CD4-positive, CD25-positive, alpha-beta regulatory T cell (primary cell): Measurements from ENCODE around the gene PIAS2. TPM values are rescaled to one million over a fixed set of nuclear protein-coding genes. Genes with fewer than 3 reads are reported as not detected.
"Not testable (repeated sequence)": the region's sequence is repeated elsewhere in the genome, so short reads cannot be mapped to it uniquely, and the experiment has no call there.

Source experiments
- ATAC-seq, 2 donors: fragments of 150-1000 bp; cut with Tn5 transposase; one replicate each; pipeline ENCODE4 v1.10.0; 2021; ENCODE audit warnings: low read depth in 2 of 2, moderate number of reproducible peaks in 2 of 2, moderate library complexity in 1 of 2
- DNase-seq, 3 donors: peaks; one replicate each; pipeline versions ENCODE4 v3.0.0 to v3.0.0-alpha.2; 2012 to 2022; ENCODE audit warnings: mixed read lengths in 1 of 3
- H3K27ac ChIP-seq: one replicate; pipeline ENCODE4 v1.7.0; 2013; ENCODE audit warnings: mild to moderate bottlenecking, low read length; ENCODE audit not compliant: insufficient read depth, poor library complexity, severe bottlenecking
- H3K27me3 ChIP-seq: one replicate; pipeline ENCODE4 v1.7.0; 2013; ENCODE audit warnings: low read length; ENCODE audit not compliant: control insufficient read depth, insufficient read depth
- H3K36me3 ChIP-seq: one replicate; pipeline ENCODE4 v1.7.0; 2013; ENCODE audit warnings: mild to moderate bottlenecking, low read length, moderate library complexity; ENCODE audit not compliant: control insufficient read depth, insufficient read depth
- H3K4me1 ChIP-seq: 2 replicates; pipeline ENCODE4 v1.7.0; 2013; ENCODE audit warnings: mild to moderate bottlenecking, low read length; ENCODE audit not compliant: insufficient read depth, control insufficient read depth, poor library complexity, severe bottlenecking
- H3K4me3 ChIP-seq: one replicate; pipeline ENCODE4 v1.7.0; 2013; ENCODE audit warnings: low read depth, mild to moderate bottlenecking, low read length, moderate library complexity
- H3K9me3 ChIP-seq, 2 experiments: 1 replicate in 1 of 2; 2 replicates in 1 of 2; pipeline ENCODE4 v1.7.0; 2013; ENCODE audit warnings: low read length in 2 of 2, mild to moderate bottlenecking in 1 of 2, moderate library complexity in 1 of 2; ENCODE audit not compliant: control insufficient read depth in 2 of 2
- H3K27ac Mint-ChIP-seq, 3 donors: one replicate each; pipeline ENCODE4 v1.8.0; 2020 to 2022; ENCODE audit warnings: mild to moderate bottlenecking in 3 of 3, mixed read lengths in 3 of 3, moderate library complexity in 2 of 3
- H3K27me3 Mint-ChIP-seq: one replicate; pipeline ENCODE4 v1.8.0; 2022; ENCODE audit warnings: mild to moderate bottlenecking, mixed read lengths
- H3K36me3 Mint-ChIP-seq: one replicate; pipeline ENCODE4 v1.8.0; 2020; ENCODE audit warnings: mixed read lengths
- H3K4me1 Mint-ChIP-seq, 4 donors: one replicate each; pipeline ENCODE4 v1.8.0; 2020 to 2022; ENCODE audit warnings: mixed read lengths in 4 of 4, mild to moderate bottlenecking in 1 of 4
- H3K4me3 Mint-ChIP-seq, 4 donors: one replicate each; pipeline ENCODE4 v1.8.0; 2020 to 2022; ENCODE audit warnings: mild to moderate bottlenecking in 4 of 4, mixed read lengths in 4 of 4, moderate library complexity in 3 of 4
- H3K9me3 Mint-ChIP-seq, 7 donors: one replicate each; pipeline ENCODE4 v1.8.0; 2020 to 2022; ENCODE audit warnings: mixed read lengths in 7 of 7, mild to moderate bottlenecking in 3 of 7, moderate library complexity in 2 of 7
- polyA plus RNA-seq, 4 donors: library from polyadenylated mRNA; unstranded; fragments of 300-500 nt; fragmentation: Illumina TruSeq; gene quantifications; one replicate each; pipeline ENCODE4 v1.2.3, GENCODE V29; 2021
- total RNA-seq: library from RNA; stranded (reverse); gene quantifications from one replicate; pipeline ENCODE4 v1.2.3, GENCODE V29; 2022

PIAS2 gene
- total and polyA plus RNA-seq, 5 donors from 2014 or later, result 13.2 to 33.6 (median 18.7) TPM

GRCh38 chr18:46856973-46857372 lies 60.3 kb downstream of the PIAS2 start:
- DNase-seq, result no peak
- no peak overlapping the region for H3K4me3 ChIP-seq
- H3K36me3 ChIP-seq, result peaks cover 3% of the 10 kb centered on the region
- no peak overlapping the region for H3K4me3 Mint-ChIP-seq
- no peaks in the 10 kb centered on the region for H3K9me3 ChIP-seq
- no peaks in the 10 kb centered on the region for H3K4me1 ChIP-seq
- no peaks in the 10 kb centered on the region for H3K27me3 ChIP-seq
- H3K4me1 Mint-ChIP-seq, result peaks cover 9 to 20% (median 16%) of the 10 kb centered on the region in 4 donors
- H3K9me3 Mint-ChIP-seq, result peaks cover 0 to 1% (median 0%) of the 10 kb centered on the region in 7 donors
- no peak for ATAC-seq
- no peak overlapping the region for H3K27ac ChIP-seq
- H3K27me3 Mint-ChIP-seq, result no peaks in the 10 kb centered on the region
- H3K27ac Mint-ChIP-seq, result no peak overlapping the region
- peaks cover 69% of the 10 kb centered on the region for H3K36me3 Mint-ChIP-seq

- Histone ChIP-seq H3K27me3 (no peaks in the 10 kb centered on the region), H3K27ac (no peak overlapping the region), H3K36me3 (peaks cover 6% of the 10 kb centered on the region), H3K4me3 (no peak overlapping the region), H3K9me3 (no peaks in the 10 kb centered on the region), H3K4me1 (no peaks in the 10 kb centered on the region)
- Mint-ChIP-seq H3K27me3 (no peaks in the 10 kb centered on the region), H3K9me3 (no peaks in the 10 kb centered on the region), H3K36me3 (peaks cover 34% of the 10 kb centered on the region), H3K4me3 (no peak overlapping the region), H3K27ac (no peak overlapping the region), H3K4me1 (peaks cover 0 to 7% (median 2%) of the 10 kb centered on the region in 4 donors)
- ATAC-seq, result no peak
- DNase-seq, result no peak
These were observed 68.3 kb downstream of the PIAS2 start for GRCh38 chr18:46849007-46849406.

- DNase-seq (no peak), ATAC-seq (no peak)
- Mint-ChIP-seq H3K4me1 (peaks cover 0 to 13% (median 0%) of the 10 kb centered on the region in 4 donors), H3K9me3 (no peaks in the 10 kb centered on the region), H3K36me3 (peaks cover 33% of the 10 kb centered on the region), H3K27me3 (no peaks in the 10 kb centered on the region), H3K4me3 (no peak overlapping the region), H3K27ac (peak overlapping the region in 1 of 3 donors; percentile 6)
- Histone ChIP-seq H3K27ac (no peak overlapping the region), H3K27me3 (no peaks in the 10 kb centered on the region), H3K9me3 (no peaks in the 10 kb centered on the region), H3K4me1 (no peaks in the 10 kb centered on the region), H3K4me3 (no peak overlapping the region), H3K36me3 (peaks cover 2% of the 10 kb centered on the region)
These were observed 73.9 kb downstream of the PIAS2 start for GRCh38 chr18:46843372-46843771.

GRCh38 chr18:46842583-46842982 lies 74.7 kb downstream of the PIAS2 start:
- Histone ChIP-seq H3K27me3 (no peaks in the 10 kb centered on the region), H3K27ac (no peak overlapping the region), H3K4me1 (no peaks in the 10 kb centered on the region), H3K36me3 (peaks cover 2% of the 10 kb centered on the region), H3K4me3 (no peak overlapping the region), H3K9me3 (no peaks in the 10 kb centered on the region)
- DNase-seq (no peak), ATAC-seq (no peak)
- no peaks in the 10 kb centered on the region for H3K27me3 Mint-ChIP-seq
- H3K9me3 Mint-ChIP-seq, result no peaks in the 10 kb centered on the region
- peaks cover 28% of the 10 kb centered on the region for H3K36me3 Mint-ChIP-seq
- H3K4me3 Mint-ChIP-seq, result peak overlapping the region in 1 of 4 donors; percentile 74
- H3K27ac Mint-ChIP-seq, result no peak overlapping the region
- peaks cover 0 to 12% (median 0%) of the 10 kb centered on the region in 4 donors for H3K4me1 Mint-ChIP-seq

- Mint-ChIP-seq H3K36me3 (peaks cover 33% of the 10 kb centered on the region), H3K9me3 (no peaks in the 10 kb centered on the region), H3K27me3 (no peaks in the 10 kb centered on the region), H3K27ac (no peak overlapping the region), H3K4me1 (peaks cover 0 to 3% (median 0%) of the 10 kb centered on the region in 4 donors), H3K4me3 (no peak overlapping the region)
- Histone ChIP-seq H3K4me1 (no peaks in the 10 kb centered on the region), H3K4me3 (no peak overlapping the region), H3K36me3 (peaks cover 7% of the 10 kb centered on the region), H3K9me3 (no peaks in the 10 kb centered on the region), H3K27ac (no peak overlapping the region), H3K27me3 (no peaks in the 10 kb centered on the region)
- no peak for DNase-seq
- no peak for ATAC-seq
These were observed 83.4 kb downstream of the PIAS2 start for GRCh38 chr18:46833899-46834298.

GRCh38 chr18:46832849-46833248 lies 84.5 kb downstream of the PIAS2 start:
- Mint-ChIP-seq H3K27me3 (no peaks in the 10 kb centered on the region), H3K36me3 (peaks cover 42% of the 10 kb centered on the region)

GRCh38 chr18:46832422-46832821 lies 84.9 kb downstream of the PIAS2 start:
- H3K4me3 ChIP-seq, ATAC-seq, H3K4me1 ChIP-seq, H3K4me3 Mint-ChIP-seq, H3K4me1 Mint-ChIP-seq, H3K27me3 Mint-ChIP-seq, H3K27ac ChIP-seq, H3K9me3 Mint-ChIP-seq, H3K9me3 ChIP-seq, H3K27me3 ChIP-seq, DNase-seq: not testable (repeated sequence)
- peaks cover 11% of the 10 kb centered on the region for H3K36me3 ChIP-seq
- peaks cover 46% of the 10 kb centered on the region for H3K36me3 Mint-ChIP-seq
- peak overlapping the region in 1 of 3 donors; percentile 74 for H3K27ac Mint-ChIP-seq

More at GRCh38 chr18:46832849-46833248, 84.5 kb downstream of the PIAS2 start:
- Mint-ChIP-seq H3K27ac (no peak overlapping the region), H3K4me1 (peaks cover 0 to 3% (median 0%) of the 10 kb centered on the region in 4 donors), H3K9me3 (no peaks in the 10 kb centered on the region), H3K4me3 (no peak overlapping the region)
- Histone ChIP-seq H3K9me3 (no peaks in the 10 kb centered on the region), H3K4me3 (no peak overlapping the region), H3K4me1 (no peaks in the 10 kb centered on the region), H3K36me3 (peaks cover 9% of the 10 kb centered on the region), H3K27ac (no peak overlapping the region), H3K27me3 (no peaks in the 10 kb centered on the region)
- ATAC-seq, result no peak
- no peak for DNase-seq

GRCh38 chr18:46831434-46831833 lies 85.9 kb downstream of the PIAS2 start:
- peaks cover 47% of the 10 kb centered on the region for H3K36me3 Mint-ChIP-seq
- H3K27me3 ChIP-seq, result no peaks in the 10 kb centered on the region
- DNase-seq (no peak), ATAC-seq (no peak)
- peaks cover 0 to 3% (median 0%) of the 10 kb centered on the region in 4 donors for H3K4me1 Mint-ChIP-seq
- H3K4me3 Mint-ChIP-seq, result no peak overlapping the region
- H3K27ac ChIP-seq, result no peak overlapping the region
- no peak overlapping the region for H3K27ac Mint-ChIP-seq
- H3K9me3 ChIP-seq, result no peaks in the 10 kb centered on the region
- peaks cover 15% of the 10 kb centered on the region for H3K36me3 ChIP-seq
- no peak overlapping the region for H3K4me3 ChIP-seq
- H3K9me3 Mint-ChIP-seq, result no peaks in the 10 kb centered on the region
- no peaks in the 10 kb centered on the region for H3K27me3 Mint-ChIP-seq
- no peaks in the 10 kb centered on the region for H3K4me1 ChIP-seq
